Calu3 (cell line): ENCODE data around the gene RAB6B. TPM values are rescaled to one million over a fixed set of nuclear protein-coding genes. Genes with fewer than 3 reads are reported as not detected.

Experiments
- BruUV-seq: library from RNA; stranded (reverse); fragments of 400-500 nt; replicated peaks from 2 replicates; lab custom pipeline; 2021; lab: Mats Ljungman, UMichigan
- CTCF ChIA-PET: fragments of 300-600 bp; sonication (Branson Sonifier 250); formaldehyde crosslinking; loops from one replicate; lab custom pipeline; 2022; ENCODE audit warnings: antibody characterized with exemption; lab: Charles Lee
- DNase-seq: peaks from one replicate; pipeline ENCODE4 v3.0.0; 2022
- H3K27ac Mint-ChIP-seq: one replicate; pipeline ENCODE4 v1.8.0; 2022; ENCODE audit warnings: mixed read lengths; ENCODE audit not compliant: unreplicated experiment
- H3K27me3 Mint-ChIP-seq: one replicate; pipeline ENCODE4 v1.8.0; 2022; ENCODE audit warnings: mixed read lengths; ENCODE audit not compliant: unreplicated experiment
- H3K36me3 Mint-ChIP-seq: one replicate; pipeline ENCODE4 v1.8.0; 2022; ENCODE audit warnings: mild to moderate bottlenecking, moderate library complexity, mixed read lengths; ENCODE audit not compliant: insufficient read depth, unreplicated experiment
- H3K4me1 Mint-ChIP-seq: one replicate; pipeline ENCODE4 v1.8.0; 2022; ENCODE audit warnings: mild to moderate bottlenecking, low read depth, mixed read lengths; ENCODE audit not compliant: unreplicated experiment
- H3K4me3 Mint-ChIP-seq: one replicate; pipeline ENCODE4 v1.8.0; 2022; ENCODE audit warnings: mild to moderate bottlenecking, low read depth, moderate library complexity, mixed read lengths; ENCODE audit not compliant: unreplicated experiment
- H3K9me3 Mint-ChIP-seq: one replicate; pipeline ENCODE4 v1.8.0; 2022; ENCODE audit warnings: low read depth, mixed read lengths; ENCODE audit not compliant: unreplicated experiment
- intact Hi-C: fragments of 100-400 bp; cut with micrococcal nuclease; formaldehyde crosslinking; loops from one replicate; pipeline ENCODE4 v1.10.0; 2022; ENCODE audit not compliant: unreplicated experiment
- total RNA-seq: library from RNA; stranded (reverse); gene quantifications from 2 replicates; pipeline ENCODE4 v1.2.3, GENCODE V29; 2022
- TF ChIP-seq, protein P1 (sequence below): fragments of 200-600 bp; IDR thresholded peaks from one replicate; pipeline ENCODE4 v1.8.0; 2022; ENCODE audit warnings: antibody characterized with exemption; ENCODE audit not compliant: unreplicated experiment

The RAB6B gene
- total RNA-seq, 1 experiment from 2014 or later: 0.85 TPM

DNA sequence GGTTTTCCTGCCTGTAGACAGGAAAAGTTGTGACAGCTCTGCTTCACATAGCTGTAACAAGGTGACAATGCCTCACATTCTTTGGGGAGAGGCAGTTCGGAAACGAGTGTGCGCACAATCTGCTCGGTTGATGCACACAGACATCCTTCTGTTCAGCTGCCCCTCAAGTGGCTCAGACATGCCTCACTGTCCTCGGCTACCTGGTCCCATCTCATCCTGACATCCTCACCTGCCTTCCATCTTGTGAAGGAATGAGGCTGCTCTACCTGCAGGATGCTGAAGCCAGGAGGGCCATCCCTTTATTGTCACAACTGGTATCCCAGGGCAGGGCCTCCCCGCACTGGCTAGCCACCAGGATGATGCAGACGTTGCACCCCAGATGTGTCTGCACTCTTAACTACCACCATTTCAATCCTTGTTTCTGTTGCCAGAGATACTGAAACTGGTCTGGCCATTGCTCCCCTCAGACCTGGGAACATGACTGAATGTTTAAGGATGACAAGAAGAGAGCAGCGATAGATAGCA, 70.7 kb downstream of the RAB6B start:
- Mint-ChIP-seq H3K27me3 (peaks cover 12% of the 10 kb centered on the region), H3K4me3 (no peak overlapping the region), H3K36me3 (peaks cover 22% of the 10 kb centered on the region), H3K4me1 (peaks cover 8% of the 10 kb centered on the region), H3K9me3 (no peaks in the 10 kb centered on the region), H3K27ac (no peak overlapping the region)
- no peak for DNase-seq
- intact Hi-C loops: no loop called here
- BruUV-seq: no TSS peak
- TF ChIP-seq, protein P1, sequence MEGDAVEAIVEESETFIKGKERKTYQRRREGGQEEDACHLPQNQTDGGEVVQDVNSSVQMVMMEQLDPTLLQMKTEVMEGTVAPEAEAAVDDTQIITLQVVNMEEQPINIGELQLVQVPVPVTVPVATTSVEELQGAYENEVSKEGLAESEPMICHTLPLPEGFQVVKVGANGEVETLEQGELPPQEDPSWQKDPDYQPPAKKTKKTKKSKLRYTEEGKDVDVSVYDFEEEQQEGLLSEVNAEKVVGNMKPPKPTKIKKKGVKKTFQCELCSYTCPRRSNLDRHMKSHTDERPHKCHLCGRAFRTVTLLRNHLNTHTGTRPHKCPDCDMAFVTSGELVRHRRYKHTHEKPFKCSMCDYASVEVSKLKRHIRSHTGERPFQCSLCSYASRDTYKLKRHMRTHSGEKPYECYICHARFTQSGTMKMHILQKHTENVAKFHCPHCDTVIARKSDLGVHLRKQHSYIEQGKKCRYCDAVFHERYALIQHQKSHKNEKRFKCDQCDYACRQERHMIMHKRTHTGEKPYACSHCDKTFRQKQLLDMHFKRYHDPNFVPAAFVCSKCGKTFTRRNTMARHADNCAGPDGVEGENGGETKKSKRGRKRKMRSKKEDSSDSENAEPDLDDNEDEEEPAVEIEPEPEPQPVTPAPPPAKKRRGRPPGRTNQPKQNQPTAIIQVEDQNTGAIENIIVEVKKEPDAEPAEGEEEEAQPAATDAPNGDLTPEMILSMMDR: no peak
- CTCF ChIA-PET: no interaction called here

DNA sequence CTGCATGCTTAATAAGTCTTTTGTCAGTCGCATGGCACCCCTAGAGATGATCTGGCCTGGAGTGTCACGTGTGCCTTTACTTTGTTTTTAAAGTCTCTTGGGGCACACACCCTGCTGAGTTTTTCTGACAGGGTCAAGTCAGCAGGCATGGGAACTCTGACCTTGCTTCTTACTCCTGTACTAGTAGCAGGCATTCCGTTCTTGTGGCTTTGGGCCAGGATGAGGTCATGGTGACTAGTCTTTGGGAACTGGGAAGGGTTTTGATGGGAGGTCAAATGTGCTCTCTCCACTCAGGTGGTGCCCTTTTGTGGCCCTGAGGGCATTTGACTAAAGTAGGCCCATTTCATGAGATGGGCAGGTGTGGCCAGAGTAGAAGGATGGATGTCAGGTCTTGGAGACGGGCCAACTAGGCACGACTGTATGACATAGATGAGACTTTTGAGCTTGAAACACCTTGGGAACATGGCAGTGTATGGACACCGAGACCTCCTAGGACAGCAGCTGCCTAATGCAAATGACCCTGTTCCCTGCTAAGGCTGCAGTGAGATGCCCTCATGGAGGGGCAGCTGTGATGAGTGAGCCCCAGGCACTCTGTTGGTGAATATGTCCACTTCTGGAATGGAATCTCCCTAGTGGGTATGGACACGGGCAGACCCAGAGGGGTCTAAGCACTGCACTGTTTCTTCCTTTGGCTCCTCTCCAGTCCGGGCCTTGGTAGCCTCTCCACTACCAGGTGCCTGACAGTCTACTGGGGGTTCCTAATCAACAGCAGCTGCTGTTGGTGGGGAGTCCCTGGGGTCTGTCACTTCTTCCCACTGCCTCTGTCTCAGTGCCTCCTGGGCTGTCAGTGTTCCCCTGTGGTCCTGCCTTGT, 73.7 kb downstream of the RAB6B start:
- Mint-ChIP-seq H3K27ac (peak overlapping the region; percentile 8), H3K36me3 (peaks cover 35% of the 10 kb centered on the region), H3K9me3 (no peaks in the 10 kb centered on the region), H3K4me3 (no peak overlapping the region), H3K4me1 (peaks cover 8% of the 10 kb centered on the region), H3K27me3 (no peaks in the 10 kb centered on the region)
- CTCF ChIA-PET: no interaction called here
- BruUV-seq: no TSS peak
- intact Hi-C loops: no loop called here
- DNase-seq: peak; percentile 73
- TF ChIP-seq, protein P1: peak; percentile 70

DNA sequence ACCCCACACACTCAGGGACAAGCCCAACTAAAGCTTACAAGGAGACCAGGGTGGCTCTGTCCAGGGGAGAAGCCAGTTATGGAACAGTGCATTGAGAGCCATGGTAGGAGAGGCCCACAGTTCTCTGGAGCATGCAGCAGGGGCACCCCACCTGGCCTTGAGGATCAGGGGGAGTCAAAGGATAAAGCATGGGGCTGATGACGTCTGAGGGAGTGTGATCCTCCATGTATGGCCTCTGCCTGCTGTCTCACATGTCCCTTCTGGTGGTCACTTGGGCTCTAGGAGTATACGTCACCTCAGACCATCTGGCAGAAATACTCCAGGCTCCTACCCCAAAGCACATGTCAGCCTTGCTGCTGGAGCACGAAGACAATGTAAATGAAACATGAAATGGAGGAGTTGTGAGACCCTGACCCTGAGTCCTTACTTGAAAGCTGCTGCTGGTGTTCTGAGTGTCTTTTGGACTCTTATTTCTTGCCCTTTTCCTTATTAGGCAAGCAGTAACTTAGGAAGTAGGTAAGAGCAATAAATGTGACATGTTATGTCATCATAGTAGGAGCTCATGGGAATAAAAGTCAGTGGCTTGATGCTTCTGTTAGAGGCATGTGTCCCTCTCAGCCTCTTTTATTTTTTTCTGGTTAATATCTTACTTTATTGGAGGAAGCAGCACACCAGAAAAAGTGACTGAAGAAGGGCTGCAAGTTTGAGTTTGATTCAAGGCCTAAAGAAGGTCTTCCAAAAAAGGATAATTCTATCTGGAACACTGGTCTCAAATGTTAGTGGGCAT, 74.6 kb downstream of the RAB6B start:
- CTCF ChIA-PET: interaction anchor here (1.4 kb wide), 1 partner anchor 19 kb away, joined by 4 read pairs; no protein-coding TSS in a partner anchor
- H3K27me3 Mint-ChIP-seq: no peaks in the 10 kb centered on the region

DNA sequence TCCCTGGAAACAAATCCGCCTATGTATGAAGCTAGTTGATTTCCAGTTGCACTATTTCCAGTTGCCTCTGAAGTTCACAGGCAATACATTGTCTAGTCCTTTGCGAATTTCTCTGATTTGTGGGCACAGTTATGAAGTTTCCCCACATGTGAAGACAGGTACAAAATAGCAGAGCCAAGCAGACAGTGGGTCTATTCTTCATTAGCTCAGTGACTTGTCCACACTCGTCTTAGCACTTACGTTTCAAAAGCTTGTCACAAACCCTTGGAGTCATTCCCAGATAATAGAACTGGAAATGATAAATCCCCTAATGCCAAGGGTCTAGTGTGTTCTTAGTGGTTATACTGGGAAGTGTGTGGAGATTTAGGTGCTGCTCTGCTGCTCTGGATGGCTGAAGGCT, 75.6 kb downstream of the RAB6B start:
- no peak overlapping the region for H3K4me3 Mint-ChIP-seq
- intact Hi-C loops: no loop called here
- peaks cover 35% of the 10 kb centered on the region for H3K36me3 Mint-ChIP-seq
- DNase-seq: no peak
- H3K4me1 Mint-ChIP-seq: peaks cover 8% of the 10 kb centered on the region
- TF ChIP-seq, protein P1: no peak
- H3K27ac Mint-ChIP-seq: no peak overlapping the region
- H3K9me3 Mint-ChIP-seq: no peaks in the 10 kb centered on the region
- no TSS peak for BruUV-seq
- H3K27me3 Mint-ChIP-seq: no peaks in the 10 kb centered on the region
- CTCF ChIA-PET: interaction anchor here (0.7 to 1.4 kb wide), 2 partner anchors 20 to 1132 kb away, joined by 3 to 4 read pairs; no protein-coding TSS in a partner anchor

More for the DNA sequence above, 74.6 kb downstream of the RAB6B start:
- no peak for DNase-seq
- intact Hi-C loops: no loop called here
- no TSS peak for BruUV-seq
- Mint-ChIP-seq H3K4me1 (peaks cover 8% of the 10 kb centered on the region), H3K27ac (peak overlapping the region; percentile 12), H3K9me3 (no peaks in the 10 kb centered on the region), H3K4me3 (no peak overlapping the region), H3K36me3 (peaks cover 35% of the 10 kb centered on the region)
- TF ChIP-seq, protein P1: no peak
